ENCODE measurements around the gene PUM2. TPM values are rescaled to one million over a fixed set of nuclear protein-coding genes. Genes with fewer than 3 reads are reported as not detected.
"Not testable (repeated sequence)": the region's sequence is repeated elsewhere in the genome, so short reads cannot be mapped to it uniquely, and the experiment has no call there.

Gene PUM2
- total and polyA plus RNA-seq, 2 experiments from 2014 or later, result 13.6 to 18.3 TPM

- Histone ChIP-seq H3K9me3 (ENCODE audit: low read depth) (no peaks in the 10 kb centered on the region), H3K4me1 (ENCODE audit: insufficient read depth) (peaks cover 8% of the 10 kb centered on the region; the same call in 1 of the 2 replicates), H3K27me3 (replicated peaks; ENCODE audit: insufficient read depth) (no peaks in the 10 kb centered on the region), H3K79me2 (ENCODE audit: insufficient read depth) (no peaks in the 10 kb centered on the region), H3F3A (ENCODE audit: insufficient read depth) (no peaks in the 10 kb centered on the region), H3K4me2 (ENCODE audit: unreplicated experiment) (no peak overlapping the region), H3K9me2 (ENCODE audit: insufficient read depth) (no peaks in the 10 kb centered on the region), H3K9ac (no peak overlapping the region), H3K27ac (no peak overlapping the region), H4K20me1 (ENCODE audit: insufficient read depth) (no peaks in the 10 kb centered on the region), H3K4me3 (no peak overlapping the region), H2AFZ (no peak overlapping the region), H3K36me3 (ENCODE audit: low read depth) (no peaks in the 10 kb centered on the region)
- WGBS, 2 experiments (ENCODE audit: low coverage in 1 of 2, low lambda C conversion rate in 2 of 2, missing lambda C conversion rate in 2 of 2), result 82 to 84% methylated on average over 10 of the region's 10 CpGs
- in situ Hi-C loops (cut with MboI), result no loop called here
- DNase-seq, result no peak
- TF ChIP-seq EZH2 (IDR thresholded peaks at IDR 0.05; ENCODE audit: insufficient read depth, poor library complexity, severe bottlenecking) (no peak), EZH2phosphoT487 (IDR thresholded peaks at IDR 0.05; ENCODE audit: insufficient read depth, low read depth) (no peak)
Observed at GRCh38 chr2:20235655-20236305, 114.9 kb downstream of the PUM2 start.

GRCh38 chr2:20234597-20234996 is 116.0 kb downstream of the PUM2 start:
- H3K4me3 ChIP-seq; H3K4me1 ChIP-seq (ENCODE audit: insufficient read depth); H3K36me3 ChIP-seq (ENCODE audit: low read depth); H2AFZ ChIP-seq; H3K9me2 ChIP-seq (ENCODE audit: insufficient read depth); H4K20me1 ChIP-seq (ENCODE audit: insufficient read depth); H3F3A ChIP-seq (ENCODE audit: insufficient read depth); H3K79me2 ChIP-seq (ENCODE audit: insufficient read depth); H3K27me3 ChIP-seq (replicated peaks; ENCODE audit: insufficient read depth); H3K9me3 ChIP-seq (ENCODE audit: low read depth); H3K9ac ChIP-seq; in situ Hi-C loops (cut with MboI); H3K4me2 ChIP-seq (ENCODE audit: unreplicated experiment); H3K27ac ChIP-seq: not testable (repeated sequence)
- WGBS, 2 experiments (ENCODE audit: low coverage in 1 of 2, low lambda C conversion rate in 2 of 2, missing lambda C conversion rate in 2 of 2), result 53 to 54% methylated on average over 2 of the region's 2 CpGs
- peak; percentile 30 for DNase-seq

- H4K20me1 ChIP-seq (ENCODE audit: insufficient read depth), result no peaks in the 10 kb centered on the region
- H3K27me3 ChIP-seq (replicated peaks; ENCODE audit: insufficient read depth), result no peaks in the 10 kb centered on the region
- no peak overlapping the region for H2AFZ ChIP-seq
- in situ Hi-C loops (cut with MboI), result no loop called here
- TF ChIP-seq EZH2 (IDR thresholded peaks at IDR 0.05; ENCODE audit: insufficient read depth, poor library complexity, severe bottlenecking), result no peak
- TF ChIP-seq EZH2phosphoT487 (IDR thresholded peaks at IDR 0.05; ENCODE audit: insufficient read depth, low read depth), result no peak
- DNase-seq, result no peak
- H3K4me1 ChIP-seq (ENCODE audit: insufficient read depth), result peaks cover 8% of the 10 kb centered on the region; the same call in 1 of the 2 replicates
- no peak overlapping the region for H3K4me2 ChIP-seq (ENCODE audit: unreplicated experiment)
- H3K36me3 ChIP-seq (ENCODE audit: low read depth), result no peaks in the 10 kb centered on the region
- H3K27ac ChIP-seq, result no peak overlapping the region
- H3K9me3 ChIP-seq (ENCODE audit: low read depth), result no peaks in the 10 kb centered on the region
- WGBS, 2 experiments (ENCODE audit: low coverage in 1 of 2, low lambda C conversion rate in 2 of 2, missing lambda C conversion rate in 2 of 2), result 77 to 87% methylated on average over 5 of the region's 5 CpGs
- H3K79me2 ChIP-seq (ENCODE audit: insufficient read depth), result no peaks in the 10 kb centered on the region
- H3K4me3 ChIP-seq, result no peak overlapping the region
- no peaks in the 10 kb centered on the region for H3K9me2 ChIP-seq (ENCODE audit: insufficient read depth)
- no peaks in the 10 kb centered on the region for H3F3A ChIP-seq (ENCODE audit: insufficient read depth)
- H3K9ac ChIP-seq, result no peak overlapping the region
Observed at GRCh38 chr2:20232837-20233207, 117.8 kb downstream of the PUM2 start.

- no peaks in the 10 kb centered on the region for H4K20me1 ChIP-seq (ENCODE audit: insufficient read depth)
- WGBS, 2 experiments (ENCODE audit: low coverage in 1 of 2, low lambda C conversion rate in 2 of 2, missing lambda C conversion rate in 2 of 2), result 54 to 60% methylated on average over 6 of the region's 6 CpGs
- H2AFZ ChIP-seq, result no peak overlapping the region
- H3K4me3 ChIP-seq, result no peak overlapping the region
- H3K27me3 ChIP-seq (replicated peaks; ENCODE audit: insufficient read depth), result no peaks in the 10 kb centered on the region
- H3K36me3 ChIP-seq (ENCODE audit: low read depth), result no peaks in the 10 kb centered on the region
- H3K9me3 ChIP-seq (ENCODE audit: low read depth), result no peaks in the 10 kb centered on the region
- H3K9me2 ChIP-seq (ENCODE audit: insufficient read depth), result no peaks in the 10 kb centered on the region
- no peak overlapping the region for H3K4me2 ChIP-seq (ENCODE audit: unreplicated experiment)
- H3K4me1 ChIP-seq (ENCODE audit: insufficient read depth), result peaks cover 8% of the 10 kb centered on the region; the same call in 1 of the 2 replicates
- in situ Hi-C loops (cut with MboI), result no loop called here
- DNase-seq, result peak; percentile 64
- no peak overlapping the region for H3K27ac ChIP-seq
- no peaks in the 10 kb centered on the region for H3F3A ChIP-seq (ENCODE audit: insufficient read depth)
- TF ChIP-seq EZH2phosphoT487 (IDR thresholded peaks at IDR 0.05; ENCODE audit: insufficient read depth, low read depth), result no peak
- no peak for TF ChIP-seq EZH2 (IDR thresholded peaks at IDR 0.05; ENCODE audit: insufficient read depth, poor library complexity, severe bottlenecking)
- H3K9ac ChIP-seq, result no peak overlapping the region
- H3K79me2 ChIP-seq (ENCODE audit: insufficient read depth), result no peaks in the 10 kb centered on the region
Observed at GRCh38 chr2:20231598-20232026, 119.0 kb downstream of the PUM2 start.

DNA sequence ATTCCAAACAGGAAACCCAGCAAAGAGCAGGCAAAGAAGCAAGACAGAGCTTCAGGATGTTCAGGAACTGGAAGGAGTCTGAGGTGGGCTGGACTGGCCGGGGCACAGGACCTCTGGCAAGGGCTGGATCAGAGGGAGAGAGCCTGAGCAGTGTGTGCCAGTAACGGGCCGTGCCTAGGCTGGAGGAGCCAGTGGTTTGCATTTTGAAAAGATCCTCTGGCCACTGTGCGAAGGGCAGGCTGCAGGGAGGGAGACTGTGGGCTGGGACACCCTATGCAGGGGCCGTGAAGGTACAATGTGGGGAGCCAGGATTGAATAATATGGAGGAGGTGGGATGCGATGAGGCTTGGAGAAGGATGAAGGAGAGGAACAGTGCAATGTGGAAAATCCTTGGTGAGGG is 119.5 kb downstream of the PUM2 start:
- no peak overlapping the region for H3K9ac ChIP-seq

More for the DNA sequence above, 119.5 kb downstream of the PUM2 start:
- Histone ChIP-seq H3K27me3 (replicated peaks; ENCODE audit: insufficient read depth) (no peaks in the 10 kb centered on the region), H4K20me1 (ENCODE audit: insufficient read depth) (no peaks in the 10 kb centered on the region), H3K4me3 (no peak overlapping the region), H3K27ac (no peak overlapping the region), H3F3A (ENCODE audit: insufficient read depth) (no peaks in the 10 kb centered on the region), H2AFZ (no peak overlapping the region), H3K4me1 (ENCODE audit: insufficient read depth) (peaks cover 8% of the 10 kb centered on the region; the same call in 1 of the 2 replicates), H3K79me2 (ENCODE audit: insufficient read depth) (no peaks in the 10 kb centered on the region), H3K9me2 (ENCODE audit: insufficient read depth) (no peaks in the 10 kb centered on the region), H3K4me2 (ENCODE audit: unreplicated experiment) (no peak overlapping the region), H3K9me3 (ENCODE audit: low read depth) (no peaks in the 10 kb centered on the region), H3K36me3 (ENCODE audit: low read depth) (no peaks in the 10 kb centered on the region)
- no peak for TF ChIP-seq EZH2 (IDR thresholded peaks at IDR 0.05; ENCODE audit: insufficient read depth, poor library complexity, severe bottlenecking)
- TF ChIP-seq EZH2phosphoT487 (IDR thresholded peaks at IDR 0.05; ENCODE audit: insufficient read depth, low read depth), result no peak
- in situ Hi-C loops (cut with MboI), result no loop called here
- no peak for DNase-seq
- 90 to 91% methylated on average over 6 of the region's 6 CpGs for WGBS, 2 experiments (ENCODE audit: low coverage in 1 of 2, low lambda C conversion rate in 2 of 2, missing lambda C conversion rate in 2 of 2)

Measured in GM23248 (cell line).